A673 (cell line): ENCODE measurements around the gene SLC48A1. TPM values are rescaled to one million over a fixed set of nuclear protein-coding genes. Genes with fewer than 3 reads are reported as not detected.
"Not testable (repeated sequence)": the region's sequence is repeated elsewhere in the genome, so short reads cannot be mapped to it uniquely, and the experiment has no call there.

ENCODE experiments used
- BruUV-seq: library from RNA; stranded (reverse); fragments of 400-500 nt; replicated peaks from 2 replicates; lab custom pipeline; 2021; lab: Mats Ljungman, UMichigan
- CTCF ChIA-PET: fragments of 300-600 bp; sonication (Branson Sonifier 250); formaldehyde crosslinking; loops from one replicate; lab custom pipeline; 2022; ENCODE audit warnings: antibody characterized with exemption; lab: Charles Lee
- POLR2A ChIA-PET: fragments of 300-600 bp; sonication (Branson Sonifier 250); formaldehyde crosslinking; loops from one replicate; lab custom pipeline; 2022; ENCODE audit warnings: antibody characterized with exemption; ENCODE audit not compliant: low non-redundant PET; lab: Charles Lee
- DNase-seq: peaks from one replicate; pipeline ENCODE4 v3.0.0-alpha.2; 2015; ENCODE audit warnings: low spot score
- H3K27ac ChIP-seq: fragments of 200-600 bp; sonication (generic); 2 replicates; pipeline ENCODE4 v1.5.1; 2016; ENCODE audit warnings: mixed run types, low read depth, mild to moderate bottlenecking, mixed read lengths, antibody characterized with exemption, low read length; ENCODE audit not compliant: poor library complexity, severe bottlenecking
- H3K27me3 ChIP-seq: fragments of 200-600 bp; sonication (generic); replicated peaks from 2 replicates; pipeline ENCODE4 v1.6.1; 2017; ENCODE audit warnings: mixed run types, low read depth, mild to moderate bottlenecking, mixed read lengths, antibody characterized with exemption, low read length; ENCODE audit not compliant: insufficient read depth, poor library complexity
- H3K36me3 ChIP-seq: fragments of 200-600 bp; sonication (generic); 2 replicates; pipeline ENCODE4 v1.6.1; 2016; ENCODE audit warnings: mixed run types, mild to moderate bottlenecking, mixed read lengths, antibody characterized with exemption, low read length; ENCODE audit not compliant: insufficient read depth, poor library complexity, severe bottlenecking
- H3K4me1 ChIP-seq: fragments of 200-600 bp; sonication (generic); 2 replicates; pipeline ENCODE4 v1.6.1; 2017; ENCODE audit warnings: mixed run types, mild to moderate bottlenecking, mixed read lengths, antibody characterized with exemption, low read length; ENCODE audit not compliant: insufficient read depth, poor library complexity, severe bottlenecking
- H3K4me3 ChIP-seq: fragments of 200-600 bp; sonication (generic); 2 replicates; pipeline ENCODE4 v1.5.1; 2016; ENCODE audit warnings: low read depth, mixed run types, mild to moderate bottlenecking, mixed read lengths, low read length; ENCODE audit not compliant: poor library complexity, severe bottlenecking
- H3K9me3 ChIP-seq: fragments of 200-600 bp; sonication (generic); 2 replicates; pipeline ENCODE4 v1.6.1; 2016; ENCODE audit warnings: mixed run types, low read depth, mild to moderate bottlenecking, mixed read lengths, antibody characterized with exemption, low read length; ENCODE audit not compliant: poor library complexity, severe bottlenecking
- EZH2 ChIP-seq: fragments of 200-600 bp; sonication (generic); IDR thresholded peaks from 2 replicates; pipeline ENCODE4 v1.6.1; 2017; ENCODE audit warnings: borderline replicate concordance, low read depth, mild to moderate bottlenecking, mixed read lengths, antibody characterized with exemption, low read length; ENCODE audit not compliant: poor library complexity, severe bottlenecking
- intact Hi-C: fragments of 100-400 bp; cut with micrococcal nuclease; formaldehyde crosslinking; loops from one replicate; pipeline ENCODE4 v1.10.0; 2022; ENCODE audit not compliant: unreplicated experiment
- total RNA-seq: library from RNA; stranded (reverse); gene quantifications from 2 replicates; pipeline ENCODE4 v1.2.3, GENCODE V29; 2021
- TF ChIP-seq, protein P1 (sequence below): fragments of 300-800, 200-600 bp; sonication (generic); conservative IDR thresholded peaks from 2 replicates; pipeline ENCODE4 v1.5.1; 2017; ENCODE audit warnings: low read depth, mild to moderate bottlenecking, antibody characterized with exemption, low read length, moderate library complexity, mixed read lengths

The SLC48A1 gene
- total RNA-seq, 1 experiment from 2014 or later = 39.3 TPM

- Histone ChIP-seq H3K4me1 (peaks cover 42% of the 10 kb centered on the region), H3K9me3 (no peaks in the 10 kb centered on the region), H3K36me3 (no peaks in the 10 kb centered on the region), H3K4me3 (no peak overlapping the region), H3K27ac (no peak overlapping the region), H3K27me3 (no peaks in the 10 kb centered on the region)
- DNase-seq = no peak
- intact Hi-C loops = no loop called here
- no TSS peak for BruUV-seq
- TF ChIP-seq, protein P1, sequence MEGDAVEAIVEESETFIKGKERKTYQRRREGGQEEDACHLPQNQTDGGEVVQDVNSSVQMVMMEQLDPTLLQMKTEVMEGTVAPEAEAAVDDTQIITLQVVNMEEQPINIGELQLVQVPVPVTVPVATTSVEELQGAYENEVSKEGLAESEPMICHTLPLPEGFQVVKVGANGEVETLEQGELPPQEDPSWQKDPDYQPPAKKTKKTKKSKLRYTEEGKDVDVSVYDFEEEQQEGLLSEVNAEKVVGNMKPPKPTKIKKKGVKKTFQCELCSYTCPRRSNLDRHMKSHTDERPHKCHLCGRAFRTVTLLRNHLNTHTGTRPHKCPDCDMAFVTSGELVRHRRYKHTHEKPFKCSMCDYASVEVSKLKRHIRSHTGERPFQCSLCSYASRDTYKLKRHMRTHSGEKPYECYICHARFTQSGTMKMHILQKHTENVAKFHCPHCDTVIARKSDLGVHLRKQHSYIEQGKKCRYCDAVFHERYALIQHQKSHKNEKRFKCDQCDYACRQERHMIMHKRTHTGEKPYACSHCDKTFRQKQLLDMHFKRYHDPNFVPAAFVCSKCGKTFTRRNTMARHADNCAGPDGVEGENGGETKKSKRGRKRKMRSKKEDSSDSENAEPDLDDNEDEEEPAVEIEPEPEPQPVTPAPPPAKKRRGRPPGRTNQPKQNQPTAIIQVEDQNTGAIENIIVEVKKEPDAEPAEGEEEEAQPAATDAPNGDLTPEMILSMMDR = no peak
- no peak for TF ChIP-seq EZH2
- ChIA-PET POLR2A (interaction anchor here (0.5 to 0.6 kb wide), 3 partner anchors 11 to 298 kb away, joined by 3 read pairs; partner anchors contain the start of genes HDAC7, RAPGEF3 and SENP1), CTCF (interaction anchor here (1.0 kb wide), 1 partner anchor 29 kb away, joined by 3 read pairs; no protein-coding TSS in a partner anchor)
These were observed 35.0 kb downstream of the SLC48A1 start for GRCh38 chr12:47808050-47808449.

- POLR2A ChIA-PET = interaction anchor here (0.6 kb wide), 2 partner anchors 11 to 297 kb away, joined by 3 read pairs; partner anchors contain the start of genes HDAC7 and SENP1
- no TSS peak for BruUV-seq
- TF ChIP-seq EZH2 = no peak
- TF ChIP-seq, protein P1 = no peak
- intact Hi-C loops = no loop called here
- CTCF ChIA-PET = interaction anchor here (1.0 kb wide), 1 partner anchor 29 kb away, joined by 3 read pairs; no protein-coding TSS in a partner anchor
- no peaks in the 10 kb centered on the region for H3K9me3 ChIP-seq
- no peak overlapping the region for H3K27ac ChIP-seq
- peaks cover 50% of the 10 kb centered on the region for H3K4me1 ChIP-seq
- DNase-seq = no peak
- H3K4me3 ChIP-seq = no peak overlapping the region
- no peaks in the 10 kb centered on the region for H3K27me3 ChIP-seq
- no peaks in the 10 kb centered on the region for H3K36me3 ChIP-seq
These were observed 35.7 kb downstream of the SLC48A1 start for GRCh38 chr12:47808574-47809365.

DNA sequence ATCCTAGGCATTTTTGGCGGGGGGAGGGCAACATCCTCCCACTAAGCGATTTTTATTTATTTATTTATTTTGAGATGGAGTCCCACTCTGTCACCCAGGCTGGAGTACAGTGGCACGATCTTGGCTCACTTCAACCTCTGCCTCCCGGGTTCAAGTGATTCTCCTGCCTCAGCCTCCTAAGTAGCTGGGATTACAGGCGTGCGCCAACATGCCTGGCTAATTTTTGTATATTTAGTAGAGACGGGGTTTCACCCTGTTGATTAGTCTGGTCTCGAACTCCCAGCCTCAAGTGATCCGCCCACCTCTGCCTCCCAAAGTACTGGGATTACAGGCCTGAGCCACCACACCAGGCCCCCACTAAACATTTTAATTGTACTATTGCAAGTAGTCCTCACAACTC, 36.5 kb downstream of the SLC48A1 start:
- CTCF ChIA-PET = interaction anchor here (1.3 kb wide), 1 partner anchor 28 kb away, joined by 3 read pairs; no protein-coding TSS in a partner anchor
- H3K27ac ChIP-seq, H3K36me3 ChIP-seq, H3K9me3 ChIP-seq, H3K4me3 ChIP-seq, BruUV-seq, POLR2A ChIA-PET, H3K27me3 ChIP-seq, DNase-seq, intact Hi-C loops: not testable (repeated sequence)
- peaks cover 54% of the 10 kb centered on the region for H3K4me1 ChIP-seq
